ENCODE measurements around the gene ABCC4.

- no peak for TF ChIP-seq NR2F2 (IDR thresholded peaks at IDR 0.05)
- no peak for TF ChIP-seq RAD21 (IDR thresholded peaks at IDR 0.05)
- TF ChIP-seq CTCF (IDR thresholded peaks at IDR 0.05; ENCODE audit: low read depth, low read length, missing input control): no peak
- TF ChIP-seq YY1 (IDR thresholded peaks at IDR 0.05): no peak
- TF ChIP-seq GABPA (IDR thresholded peaks at IDR 0.05 in 1 of 2, conservative IDR thresholded peaks at IDR 0.05 in 1 of 2): no peak
- TF ChIP-seq FOXA1 (IDR thresholded peaks at IDR 0.05): no peak
- no peak for TF ChIP-seq EGR1 (IDR thresholded peaks at IDR 0.05; ENCODE audit: low read depth in 2 of 2)
- TF ChIP-seq RXRA (IDR thresholded peaks at IDR 0.05): no peak
- TF ChIP-seq REST (IDR thresholded peaks at IDR 0.05): no peak
- no peak for TF ChIP-seq TAF1 (conservative IDR thresholded peaks at IDR 0.05)
- TF ChIP-seq FOXA2 (IDR thresholded peaks at IDR 0.05): no peak
- no peak for TF ChIP-seq MAX (IDR thresholded peaks at IDR 0.05)
Measured at GRCh38 chr13:94978516-94978915, 322.7 kb downstream of the ABCC4 start.
